ENCODE results near the gene MFGE8. TPM values are rescaled to one million over a fixed set of nuclear protein-coding genes. Genes with fewer than 3 reads are reported as not detected.

The MFGE8 gene
- polyA plus RNA-seq, 1 donor (not counting 4 experiments of a cell fraction or from before 2014, with no cell fraction given) = 55.3 TPM

GRCh38 chr15:88909956-88910831 is 3.0 kb downstream of the MFGE8 start:
- no peaks in the 10 kb centered on the region for H3K9me3 ChIP-seq (ENCODE audit: control insufficient read depth, low read depth, low read length)
- no peak overlapping the region for H3K4me2 ChIP-seq (ENCODE audit: control insufficient read depth, extremely low read depth, insufficient read depth, low read depth, low read length)
- dilution Hi-C loops (cut with MboI; ENCODE audit: extremely low pct_ligation_motif_present, low sequenced_read_pairs) = no loop called here
- TF ChIP-seq CTCF (optimal IDR thresholded peaks at IDR 0.05 in 1 of 3, IDR thresholded peaks at IDR 0.05 in 1 of 3, conservative IDR thresholded peaks at IDR 0.05 in 1 of 3; ENCODE audit: extremely low read depth in 1 of 3, insufficient read depth in 2 of 3, low read length in 3 of 3) (no peak), EZH2 (IDR thresholded peaks at IDR 0.05; ENCODE audit: low read length) (no peak)
- H4K20me1 ChIP-seq (ENCODE audit: control insufficient read depth, extremely low read depth, insufficient read depth, low read length) = no peaks in the 10 kb centered on the region
- peaks cover 7 to 20% of the 10 kb centered on the region in 2 experiments for H3K36me3 ChIP-seq (ENCODE audit: control insufficient read depth in 2 of 2, extremely low read depth in 1 of 2, insufficient read depth in 2 of 2, low read length in 2 of 2)
- DNase-seq (ENCODE audit: low read depth, low spot score) (no peak), FAIRE-seq (no peak)
- no peak overlapping the region for H2AFZ ChIP-seq (ENCODE audit: control insufficient read depth, low read length)
- no peak overlapping the region for H3K4me3 ChIP-seq (ENCODE audit: control insufficient read depth in 2 of 3, extremely low read depth in 1 of 3, insufficient read depth in 2 of 3, low read depth in 1 of 3, low read length in 3 of 3)
- H3K79me2 ChIP-seq (ENCODE audit: control insufficient read depth, insufficient read depth, low read length) = no peaks in the 10 kb centered on the region
- no peaks in the 10 kb centered on the region for H3K27me3 ChIP-seq (ENCODE audit: control insufficient read depth, extremely low read depth, insufficient read depth, low read length)
- H3K9me1 ChIP-seq (ENCODE audit: control insufficient read depth, extremely low read depth, insufficient read depth, low read length) = no peaks in the 10 kb centered on the region
- no peak overlapping the region for H3K27ac ChIP-seq (ENCODE audit: control insufficient read depth, insufficient read depth, low read length)
- H3K4me1 ChIP-seq (ENCODE audit: control insufficient read depth, extremely low read depth, insufficient read depth, low read length) = peaks cover 22% of the 10 kb centered on the region
- H3K9ac ChIP-seq (ENCODE audit: control insufficient read depth, extremely low read depth, insufficient read depth, low read length) = no peak overlapping the region

- peaks cover 20% of the 10 kb centered on the region for H3K4me1 ChIP-seq (ENCODE audit: control insufficient read depth, extremely low read depth, insufficient read depth, low read length)
- no peaks in the 10 kb centered on the region for H3K9me1 ChIP-seq (ENCODE audit: control insufficient read depth, extremely low read depth, insufficient read depth, low read length)
- H3K36me3 ChIP-seq (ENCODE audit: control insufficient read depth in 2 of 2, extremely low read depth in 1 of 2, insufficient read depth in 2 of 2, low read length in 2 of 2) = peaks cover 7 to 21% of the 10 kb centered on the region in 2 experiments
- no peaks in the 10 kb centered on the region for H3K79me2 ChIP-seq (ENCODE audit: control insufficient read depth, insufficient read depth, low read length)
- no peak overlapping the region for H3K4me2 ChIP-seq (ENCODE audit: control insufficient read depth, extremely low read depth, insufficient read depth, low read depth, low read length)
- no peaks in the 10 kb centered on the region for H3K27me3 ChIP-seq (ENCODE audit: control insufficient read depth, extremely low read depth, insufficient read depth, low read length)
- DNase-seq (ENCODE audit: low read depth, low spot score) = no peak
- H4K20me1 ChIP-seq (ENCODE audit: control insufficient read depth, extremely low read depth, insufficient read depth, low read length) = no peaks in the 10 kb centered on the region
- no peak overlapping the region for H3K27ac ChIP-seq (ENCODE audit: control insufficient read depth, insufficient read depth, low read length)
- dilution Hi-C loops (cut with MboI; ENCODE audit: extremely low pct_ligation_motif_present, low sequenced_read_pairs) = no loop called here
- no peak overlapping the region for H3K4me3 ChIP-seq (ENCODE audit: control insufficient read depth in 2 of 3, extremely low read depth in 1 of 3, insufficient read depth in 2 of 3, low read depth in 1 of 3, low read length in 3 of 3)
- no peaks in the 10 kb centered on the region for H3K9me3 ChIP-seq (ENCODE audit: control insufficient read depth, low read depth, low read length)
- TF ChIP-seq CTCF (optimal IDR thresholded peaks at IDR 0.05 in 1 of 3, IDR thresholded peaks at IDR 0.05 in 1 of 3, conservative IDR thresholded peaks at IDR 0.05 in 1 of 3; ENCODE audit: extremely low read depth in 1 of 3, insufficient read depth in 2 of 3, low read length in 3 of 3) (no peak), EZH2 (IDR thresholded peaks at IDR 0.05; ENCODE audit: low read length) (no peak)
- no peak for FAIRE-seq
- H2AFZ ChIP-seq (ENCODE audit: control insufficient read depth, low read length) = no peak overlapping the region
- H3K9ac ChIP-seq (ENCODE audit: control insufficient read depth, extremely low read depth, insufficient read depth, low read length) = no peak overlapping the region
Measured at GRCh38 chr15:88908697-88909621, 4.2 kb downstream of the MFGE8 start.
